GM21786 (cell line): ENCODE results near the gene CDIPT.

Experiments
- ATAC-seq: cut with Tn5 transposase; IDR thresholded peaks from one replicate; pipeline ENCODE4 v1.9.1; 2021; ENCODE audit not compliant: unreplicated experiment

CDIPT gene

GRCh38 chr16:29811896-29812665 is 50.9 kb downstream of the CDIPT start, which contains the start of gene PRRT2:
PRRT2 (plus strand) TSS chr16:29812193; CDS start chr16:29813055, 862 bp downstream.
- no peak for ATAC-seq

- peak; percentile 46 for ATAC-seq
Measured at GRCh38 chr16:29811170-29811895, 51.7 kb downstream of the CDIPT start.

- ATAC-seq = no peak
Measured at GRCh38 chr16:29810699-29811169, 52.3 kb downstream of the CDIPT start.

GRCh38 chr16:29809850-29810698 is 53.0 kb downstream of the CDIPT start:
- no peak for ATAC-seq

GRCh38 chr16:29809031-29809747 is 53.8 kb downstream of the CDIPT start:
- no peak for ATAC-seq
